Caco-2 (cell line): ENCODE measurements around the gene SLC45A2. TPM values are rescaled to one million over a fixed set of nuclear protein-coding genes. Genes with fewer than 3 reads are reported as not detected.

Experiments used
- BruUV-seq: library from RNA; stranded (reverse); fragments of 400-500 nt; replicated peaks from 2 replicates; lab custom pipeline; 2021; lab: Mats Ljungman, UMichigan
- CTCF ChIA-PET: fragments of 300-600 bp; sonication (Branson Sonifier 250); formaldehyde crosslinking; loops from one replicate; lab custom pipeline; 2022; ENCODE audit warnings: antibody characterized with exemption; lab: Charles Lee
- POLR2A ChIA-PET: fragments of 300-600 bp; sonication (Branson Sonifier 250); formaldehyde crosslinking; loops from one replicate; lab custom pipeline; 2022; ENCODE audit warnings: antibody characterized with exemption; lab: Charles Lee
- DNase-seq, 2 experiments: peaks; one replicate each; pipeline versions ENCODE4 v3.0.0 to v3.0.0-alpha.2; 2020 to 2022
- H3K27me3 ChIP-seq: replicated peaks from 2 replicates; pipeline ENCODE4 v1.6.0; 2011; ENCODE audit warnings: low read length; ENCODE audit not compliant: control insufficient read depth, insufficient read depth
- H3K36me3 ChIP-seq: 2 replicates; pipeline ENCODE4 v1.5.1; 2011; ENCODE audit warnings: low read length; ENCODE audit not compliant: control insufficient read depth, insufficient read depth
- H3K4me1 ChIP-seq: fragments of 250-450 bp; sonication (Bioruptor Pico); 2 replicates; pipeline ENCODE4 v1.5.1; 2020; ENCODE audit warnings: mild to moderate bottlenecking
- H3K4me3 ChIP-seq: 2 replicates; pipeline ENCODE4 v1.5.1; 2011; ENCODE audit warnings: low read depth, mild to moderate bottlenecking, control low read depth, low read length
- H3K9me3 ChIP-seq: fragments of 250-450 bp; sonication (Bioruptor Pico); 2 replicates; pipeline ENCODE4 v1.5.1; 2020; ENCODE audit warnings: mild to moderate bottlenecking, moderate library complexity
- H3K27ac Mint-ChIP-seq: one replicate; pipeline ENCODE4 v1.8.0; 2022; ENCODE audit warnings: mixed read lengths; ENCODE audit not compliant: unreplicated experiment
- H3K27me3 Mint-ChIP-seq: one replicate; pipeline ENCODE4 v1.8.0; 2022; ENCODE audit warnings: mixed read lengths; ENCODE audit not compliant: insufficient read depth, unreplicated experiment
- H3K36me3 Mint-ChIP-seq: one replicate; pipeline ENCODE4 v1.8.0; 2022; ENCODE audit warnings: mild to moderate bottlenecking, mixed read lengths; ENCODE audit not compliant: insufficient read depth, unreplicated experiment
- H3K4me1 Mint-ChIP-seq: one replicate; pipeline ENCODE4 v1.8.0; 2022; ENCODE audit warnings: low read depth, mixed read lengths; ENCODE audit not compliant: unreplicated experiment
- H3K4me3 Mint-ChIP-seq: one replicate; pipeline ENCODE4 v1.8.0; 2022; ENCODE audit warnings: mild to moderate bottlenecking, moderate library complexity, mixed read lengths; ENCODE audit not compliant: unreplicated experiment
- H3K9me3 Mint-ChIP-seq: one replicate; pipeline ENCODE4 v1.8.0; 2022; ENCODE audit warnings: mixed read lengths; ENCODE audit not compliant: unreplicated experiment
- CTCF ChIP-seq, 2 experiments: fragments of 200-600 bp in 1 of 2; IDR thresholded peaks; 1 replicate in 1 of 2; 2 replicates in 1 of 2; pipeline versions ENCODE4 v1.5.1 to v1.8.0; 2011 to 2022; ENCODE audit warnings: antibody characterized with exemption in 1 of 2, control low read depth in 1 of 2, inconsistent platforms in 1 of 2, low read depth in 1 of 2, low read length in 1 of 2, mild to moderate bottlenecking in 1 of 2, moderate library complexity in 1 of 2; ENCODE audit not compliant: insufficient read depth in 1 of 2, severe bottlenecking in 1 of 2, unreplicated experiment in 1 of 2
- intact Hi-C: fragments of 100-400 bp; cut with micrococcal nuclease; formaldehyde crosslinking; loops from one replicate; pipeline ENCODE4 v1.10.0; 2022; ENCODE audit not compliant: unreplicated experiment
- total RNA-seq: library from RNA; stranded (reverse); gene quantifications from 2 replicates; pipeline ENCODE4 v1.2.3, GENCODE V29; 2022

Gene SLC45A2
- total RNA-seq, 1 experiment from 2014 or later = 0.91 TPM

GRCh38 chr5:33984178-33984577 is 315 bp downstream of the SLC45A2 start:
- DNase-seq = no peak
- Mint-ChIP-seq H3K9me3 (no peaks in the 10 kb centered on the region), H3K27ac (no peak overlapping the region), H3K4me3 (no peak overlapping the region), H3K4me1 (no peaks in the 10 kb centered on the region), H3K27me3 (no peaks in the 10 kb centered on the region), H3K36me3 (peaks cover 21% of the 10 kb centered on the region)
- CTCF ChIA-PET = interaction anchor here (1.3 kb wide), 1 partner anchor 14 kb away, joined by 4 read pairs; no protein-coding TSS in a partner anchor
- peaks cover 12% of the 10 kb centered on the region for H3K36me3 ChIP-seq
- H3K27me3 ChIP-seq = no peaks in the 10 kb centered on the region
- intact Hi-C loops = no loop called here
- no peak overlapping the region for H3K4me3 ChIP-seq
- no peaks in the 10 kb centered on the region for H3K9me3 ChIP-seq
- no peak for TF ChIP-seq CTCF (IDR thresholded peaks at IDR 0.05; ENCODE audit: insufficient read depth in 1 of 2, low read depth in 1 of 2, low read length in 1 of 2, severe bottlenecking in 1 of 2, unreplicated experiment in 1 of 2)
- H3K4me1 ChIP-seq = peaks cover 13% of the 10 kb centered on the region
- POLR2A ChIA-PET = no interaction called here
- BruUV-seq = no TSS peak

- Histone ChIP-seq H3K27me3 (no peaks in the 10 kb centered on the region), H3K4me3 (no peak overlapping the region), H3K4me1 (peaks cover 13% of the 10 kb centered on the region), H3K36me3 (peaks cover 3% of the 10 kb centered on the region), H3K9me3 (no peaks in the 10 kb centered on the region)
- ChIA-PET CTCF (no interaction called here), POLR2A (no interaction called here)
- H3K9me3 Mint-ChIP-seq = no peaks in the 10 kb centered on the region
- intact Hi-C loops = no loop called here
- TF ChIP-seq CTCF (IDR thresholded peaks at IDR 0.05; ENCODE audit: insufficient read depth in 1 of 2, low read depth in 1 of 2, low read length in 1 of 2, severe bottlenecking in 1 of 2, unreplicated experiment in 1 of 2) = no peak
- no peaks in the 10 kb centered on the region for H3K27me3 Mint-ChIP-seq
- no peak overlapping the region for H3K27ac Mint-ChIP-seq
- no peaks in the 10 kb centered on the region for H3K36me3 Mint-ChIP-seq
- H3K4me3 Mint-ChIP-seq = no peak overlapping the region
- H3K4me1 Mint-ChIP-seq = no peaks in the 10 kb centered on the region
- no TSS peak for BruUV-seq
- no peak for DNase-seq
Measured at GRCh38 chr5:33981408-33982162, 2.9 kb downstream of the SLC45A2 start.

- Histone ChIP-seq H3K27me3 (no peaks in the 10 kb centered on the region), H3K9me3 (no peaks in the 10 kb centered on the region), H3K36me3 (no peaks in the 10 kb centered on the region), H3K4me3 (no peak overlapping the region), H3K4me1 (peaks cover 13% of the 10 kb centered on the region)
- Mint-ChIP-seq H3K27me3 (no peaks in the 10 kb centered on the region), H3K9me3 (no peaks in the 10 kb centered on the region), H3K27ac (no peak overlapping the region), H3K4me1 (no peaks in the 10 kb centered on the region), H3K36me3 (no peaks in the 10 kb centered on the region), H3K4me3 (no peak overlapping the region)
- no TSS peak for BruUV-seq
- CTCF ChIA-PET = no interaction called here
- intact Hi-C loops = no loop called here
- no peak for DNase-seq
- POLR2A ChIA-PET = no interaction called here
- TF ChIP-seq CTCF (IDR thresholded peaks at IDR 0.05; ENCODE audit: insufficient read depth in 1 of 2, low read depth in 1 of 2, low read length in 1 of 2, severe bottlenecking in 1 of 2, unreplicated experiment in 1 of 2) = no peak
Measured at GRCh38 chr5:33980030-33980429, 4.5 kb downstream of the SLC45A2 start.
